ENCODE data around the gene MRS2.

- TF ChIP-seq POLR2A (IDR thresholded peaks at IDR 0.05) (no peak), CTCF (IDR thresholded peaks at IDR 0.05) (no peak)
These were observed 16.8 kb downstream of the MRS2 start for GRCh38 chr6:24419526-24419925.

Measured in uterus (tissue), 2 donors.